K562 (cell line): ENCODE results near the gene TRAF3. TPM values are rescaled to one million over a fixed set of nuclear protein-coding genes. Genes with fewer than 3 reads are reported as not detected.
"Not testable (repeated sequence)": the region's sequence is repeated elsewhere in the genome, so short reads cannot be mapped to it uniquely, and the experiment has no call there.

Experiments used
- ATAC-seq: fragments of 200-7000 bp; cut with Tn5 transposase; 3 replicates; pipeline ENCODE4 v1.9.1; 2020; ENCODE audit warnings: moderate library complexity
- BruUV-seq: library from RNA; stranded (reverse); fragments of 400-500 nt; replicated peaks from 2 replicates; lab custom pipeline; 2021; lab: Mats Ljungman, UMichigan
- CTCF ChIA-PET: fragments of 300-600 bp; formaldehyde crosslinking; extraction: SDS; loops from one replicate; lab custom pipeline; 2021; ENCODE audit warnings: low intra/inter-chr PET ratio; lab: Yijun Ruan, JAX
- POLR2A ChIA-PET: fragments of 300-600, 350-650 bp; sonication (Branson Sonifier 250); formaldehyde crosslinking; extraction: SDS; loops from one replicate; lab custom pipeline; 2021; ENCODE audit warnings: antibody characterized with exemption, inconsistent platforms; lab: Yijun Ruan, JAX
- DNase-seq, 4 experiments: peaks; one replicate each; pipeline versions ENCODE4 v3.0.0 to v3.0.0-alpha.2; 2011 to 2018; ENCODE audit warnings: low spot score in 3 of 4, mixed read lengths in 3 of 4; ENCODE audit errors: extremely low read depth in 1 of 4
- FAIRE-seq: peaks from 2 replicates; lab custom pipeline; 2011; peaks lifted over from hg19 to GRCh38; lab: Jason Lieb, UNC
- H2AFZ ChIP-seq: 2 replicates; pipeline ENCODE4 v1.6.0; 2011; ENCODE audit warnings: low read depth, low read length, control low read depth, inconsistent platforms
- H3K27ac ChIP-seq: fragments of 200-600 bp; 3 replicates; pipeline ENCODE4 v1.8.0; 2011; ENCODE audit warnings: low read depth, mild to moderate bottlenecking, control low read depth, inconsistent platforms, low read length, moderate library complexity, mixed read lengths; ENCODE audit errors: extremely low read depth
- H3K27me3 ChIP-seq, 2 experiments: fragments of 300-600 bp in 1 of 2; 2 replicates in 1 of 2; 3 replicates in 1 of 2; pipeline versions ENCODE4 v1.6.0 to v1.8.0; 2011; ENCODE audit warnings: inconsistent platforms in 2 of 2, low read length in 2 of 2, mild to moderate bottlenecking in 1 of 2, mixed read lengths in 1 of 2, moderate library complexity in 1 of 2; ENCODE audit not compliant: control insufficient read depth in 2 of 2, insufficient read depth in 2 of 2
- H3K36me3 ChIP-seq: fragments of 300-600 bp; 3 replicates; pipeline ENCODE4 v1.8.0; 2011; ENCODE audit warnings: mild to moderate bottlenecking, low read length, inconsistent platforms; ENCODE audit not compliant: control insufficient read depth, insufficient read depth
- H3K4me1 ChIP-seq, 2 experiments: fragments of 200-600 bp in 1 of 2; replicated peaks in 1 of 2; 2 replicates in 1 of 2; 3 replicates in 1 of 2; pipeline versions ENCODE4 v1.5.1 to v1.8.0; 2011; ENCODE audit warnings: inconsistent platforms in 2 of 2, low read length in 2 of 2, mild to moderate bottlenecking in 1 of 2, mixed read lengths in 1 of 2, moderate library complexity in 1 of 2; ENCODE audit not compliant: control insufficient read depth in 2 of 2, insufficient read depth in 2 of 2
- H3K4me2 ChIP-seq: 2 replicates; pipeline ENCODE4 v1.6.1; 2011; ENCODE audit warnings: low read length, control low read depth, inconsistent platforms, mixed read lengths; ENCODE audit not compliant: insufficient read depth
- H3K4me3 ChIP-seq: fragments of 200-600 bp; sonication (generic), shearing (Covaris generic); 2 replicates; pipeline ENCODE4 v1.5.1; 2016; ENCODE audit warnings: control low read depth, inconsistent platforms
- H3K79me2 ChIP-seq: fragments of 200-600 bp; 3 replicates; pipeline ENCODE4 v1.8.0; 2011; ENCODE audit warnings: low read length, inconsistent platforms; ENCODE audit not compliant: control insufficient read depth, insufficient read depth
- H3K9ac ChIP-seq, 2 experiments: 2 replicates each; pipeline versions ENCODE4 v1.6.0 to v1.6.1; 2011; ENCODE audit warnings: low read depth in 2 of 2, low read length in 2 of 2, control low read depth in 1 of 2, inconsistent platforms in 1 of 2, mild to moderate bottlenecking in 1 of 2, mixed read lengths in 1 of 2; ENCODE audit not compliant: insufficient read depth in 1 of 2
- H3K9me1 ChIP-seq: one replicate; pipeline ENCODE4 v1.6.0; 2011; ENCODE audit warnings: inconsistent platforms, mild to moderate bottlenecking, low read length, moderate library complexity; ENCODE audit not compliant: control insufficient read depth, insufficient read depth
- H3K9me3 ChIP-seq: replicated peaks from 2 replicates; pipeline ENCODE4 v1.5.1; 2011; ENCODE audit warnings: low read depth, low read length, inconsistent platforms; ENCODE audit not compliant: control insufficient read depth, insufficient read depth
- H4K20me1 ChIP-seq: replicated peaks from 2 replicates; pipeline ENCODE4 v1.6.1; 2011; ENCODE audit warnings: low read length, inconsistent platforms, mixed read lengths; ENCODE audit not compliant: control insufficient read depth, insufficient read depth
- E2F1 ChIP-seq: sonication (generic); formaldehyde crosslinking; IDR thresholded peaks from 2 replicates; pipeline ENCODE4 v1.8.1; 2023; ENCODE audit warnings: mild to moderate bottlenecking, missing genetic modification reagents, moderate library complexity
- ETV1 ChIP-seq: fragments of 450-650 bp; conservative IDR thresholded peaks from 2 replicates; pipeline ENCODE4 v1.6.1; 2016; ENCODE audit warnings: missing genetic modification characterization, control low read depth, low read depth, missing compliant biosample characterization
- JUNB ChIP-seq: fragments of 450-650 bp; formaldehyde crosslinking; conservative IDR thresholded peaks from 2 replicates; pipeline ENCODE4 v1.4.0; 2020; ENCODE audit warnings: mild to moderate bottlenecking
- KLF1 ChIP-seq: fragments of 450-650 bp; IDR thresholded peaks from 2 replicates; pipeline ENCODE4 v1.6.1; 2016; ENCODE audit warnings: missing genetic modification characterization, missing compliant biosample characterization
- ZFX ChIP-seq: sonication (generic); formaldehyde crosslinking; IDR thresholded peaks from 2 replicates; pipeline ENCODE4 v1.8.0; 2022; ENCODE audit warnings: mild to moderate bottlenecking, missing genetic modification reagents, moderate library complexity
- ZMIZ1 ChIP-seq, 2 experiments: fragments of 150-350 bp in 1 of 2; IDR thresholded peaks; 2 replicates each; pipeline ENCODE4 v1.6.1; 2012 to 2016; ENCODE audit warnings: low read depth in 2 of 2, low read length in 2 of 2, mild to moderate bottlenecking in 1 of 2, moderate library complexity in 1 of 2
- ZNF146 ChIP-seq: IDR thresholded peaks from one replicate; pipeline ENCODE4 v1.6.1; 2018; ENCODE audit warnings: missing compliant biosample characterization; ENCODE audit not compliant: unreplicated experiment
- WGBS: fragments of 100-300 bp; shearing (Covaris generic); methylation state at CpG from one replicate; pipeline ENCODE4 v1.1.6; 2016; ENCODE audit warnings: low coverage, mixed read lengths; ENCODE audit not compliant: insufficient coverage; ENCODE audit errors: missing lambda C conversion rate; 5-methylcytosine and 5-hydroxymethylcytosine counted together
- in situ Hi-C: fragments of 300-500 bp; cut with MboI; formaldehyde crosslinking; loops from 4 replicates; pipeline ENCODE4 v1.15.0; 2018; ENCODE audit warnings: inconsistent platforms, mixed read lengths
- intact Hi-C: fragments of 100-400 bp; cut with micrococcal nuclease; formaldehyde crosslinking; loops from 2 replicates; pipeline ENCODE4 v1.14.2; 2022
- polyA plus RNA-seq, 8 experiments: library from polyadenylated mRNA; depleted of rRNA in 4 of 8; stranded (reverse) in 5 of 8; unstranded in 3 of 8; fragments of >200 nt; fragmentation: Nextera tagmentation in 2 of 8; fragmentation: Illumina TruSeq in 1 of 8; extraction: Ambion mirVana in 2 of 8; extraction: Trizol in 1 of 8; gene quantifications; 2 replicates each; pipeline versions ENCODE4 v1.2.1 to v1.2.3, GENCODE V29; 2011 to 2014; ENCODE audit warnings: inconsistent platforms in 1 of 8, missing spikeins in 1 of 8
- total RNA-seq, 7 experiments: library from RNA; depleted of rRNA in 6 of 7; stranded (reverse); fragments of >200 nt in 6 of 7; fragmentation: Illumina TruSeq in 2 of 7; extraction: Trizol in 2 of 7; gene quantifications; 2 replicates each; pipeline versions ENCODE4 v1.2.1 to v1.2.3, GENCODE V29; 2011 to 2021; ENCODE audit warnings: low replicate concordance in 1 of 7

TRAF3 gene
- total and polyA plus RNA-seq, 9 of the 15 experiments (the other 6 are each of a cell fraction or from before 2014, with no cell fraction given): 0.52 to 21.3 (median 9.9) TPM

GRCh38 chr14:102863381-102863780 is 86.1 kb downstream of the TRAF3 start (continued):
- TF ChIP-seq ZMIZ1 (IDR thresholded peaks at IDR 0.05; ENCODE audit: low read depth in 2 of 2, low read length in 2 of 2) (no peak), JUNB (no peak), E2F1 (CRISPR knock-in tag) (no peak), ZFX (no peak), KLF1 (tag) (no peak), ETV1 (no peak)
- TF ChIP-seq, all 486 proteins: peak for 0

GRCh38 chr14:102865916-102866315 is 88.7 kb downstream of the TRAF3 start:
- H3K27ac ChIP-seq, intact Hi-C loops, in situ Hi-C loops, H3K27me3 ChIP-seq, H3K9me3 ChIP-seq, H4K20me1 ChIP-seq, H3K4me2 ChIP-seq, H3K9ac ChIP-seq, DNase-seq, H2AFZ ChIP-seq, H3K79me2 ChIP-seq, FAIRE-seq, ATAC-seq, CTCF ChIA-PET, H3K4me3 ChIP-seq, H3K9me1 ChIP-seq, H3K36me3 ChIP-seq, H3K4me1 ChIP-seq, BruUV-seq: not testable (repeated sequence)
- WGBS: 87% methylated on average over 2 of the region's 4 CpGs
- TF ChIP-seq ZNF146 (CRISPR knock-in tag): peak; percentile 44
- TF ChIP-seq, all 486 proteins: peak for 1; not testable (repeated sequence) for 485
- POLR2A ChIA-PET: not testable (repeated sequence)
